ENCODE results near the gene TMEM95. TPM values are rescaled to one million over a fixed set of nuclear protein-coding genes. Genes with fewer than 3 reads are reported as not detected.
A peak's percentile ranks its signal among the peaks of the same experiment; 100 is the strongest.

The TMEM95 gene
- total RNA-seq, 4 donors from 2014 or later, result not detected

- Histone ChIP-seq H3K4me3 (no peak overlapping the region), H3K27me3 (no peaks in the 10 kb centered on the region), H3K36me3 (peaks cover 0 to 35% (median 0%) of the 10 kb centered on the region in 3 donors), H3K9me3 (no peaks in the 10 kb centered on the region), H3K4me1 (peaks cover 0 to 18% (median 11%) of the 10 kb centered on the region in 4 donors), H3K27ac (no peak overlapping the region)
- DNase-seq, result no peak
- no peak for TF ChIP-seq POLR2A (IDR thresholded peaks at IDR 0.05)
- TF ChIP-seq, protein P1, sequence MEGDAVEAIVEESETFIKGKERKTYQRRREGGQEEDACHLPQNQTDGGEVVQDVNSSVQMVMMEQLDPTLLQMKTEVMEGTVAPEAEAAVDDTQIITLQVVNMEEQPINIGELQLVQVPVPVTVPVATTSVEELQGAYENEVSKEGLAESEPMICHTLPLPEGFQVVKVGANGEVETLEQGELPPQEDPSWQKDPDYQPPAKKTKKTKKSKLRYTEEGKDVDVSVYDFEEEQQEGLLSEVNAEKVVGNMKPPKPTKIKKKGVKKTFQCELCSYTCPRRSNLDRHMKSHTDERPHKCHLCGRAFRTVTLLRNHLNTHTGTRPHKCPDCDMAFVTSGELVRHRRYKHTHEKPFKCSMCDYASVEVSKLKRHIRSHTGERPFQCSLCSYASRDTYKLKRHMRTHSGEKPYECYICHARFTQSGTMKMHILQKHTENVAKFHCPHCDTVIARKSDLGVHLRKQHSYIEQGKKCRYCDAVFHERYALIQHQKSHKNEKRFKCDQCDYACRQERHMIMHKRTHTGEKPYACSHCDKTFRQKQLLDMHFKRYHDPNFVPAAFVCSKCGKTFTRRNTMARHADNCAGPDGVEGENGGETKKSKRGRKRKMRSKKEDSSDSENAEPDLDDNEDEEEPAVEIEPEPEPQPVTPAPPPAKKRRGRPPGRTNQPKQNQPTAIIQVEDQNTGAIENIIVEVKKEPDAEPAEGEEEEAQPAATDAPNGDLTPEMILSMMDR (IDR thresholded peaks at IDR 0.05), result no peak
Observed at GRCh38 chr17:7327056-7327455, 27.9 kb upstream of the TMEM95 start.

- DNase-seq, result no peak
- TF ChIP-seq, protein P1 (IDR thresholded peaks at IDR 0.05), result no peak
- TF ChIP-seq POLR2A (IDR thresholded peaks at IDR 0.05), result no peak
- Histone ChIP-seq H3K4me3 (no peak overlapping the region), H3K9me3 (no peaks in the 10 kb centered on the region), H3K36me3 (peaks cover 0 to 31% (median 0%) of the 10 kb centered on the region in 3 donors), H3K27me3 (no peaks in the 10 kb centered on the region), H3K4me1 (peaks cover 0 to 18% (median 11%) of the 10 kb centered on the region in 4 donors), H3K27ac (no peak overlapping the region)
Observed at GRCh38 chr17:7327501-7327900, 27.5 kb upstream of the TMEM95 start.

GRCh38 chr17:7328009-7328408, 26.9 kb upstream of the TMEM95 start:
- H3K4me3 ChIP-seq, result peak overlapping the region in 2 of 4 donors; percentile 69 to 92
- TF ChIP-seq POLR2A (IDR thresholded peaks at IDR 0.05), result no peak
- TF ChIP-seq, protein P1 (IDR thresholded peaks at IDR 0.05), result no peak
- H3K36me3 ChIP-seq, result peaks cover 0 to 26% (median 0%) of the 10 kb centered on the region in 3 donors
- DNase-seq, result no peak
- no peaks in the 10 kb centered on the region for H3K27me3 ChIP-seq
- H3K27ac ChIP-seq, result no peak overlapping the region
- H3K4me1 ChIP-seq, result peaks cover 0 to 18% (median 11%) of the 10 kb centered on the region in 4 donors
- no peaks in the 10 kb centered on the region for H3K9me3 ChIP-seq

- TF ChIP-seq, protein P1 (IDR thresholded peaks at IDR 0.05), result no peak
- no peak for TF ChIP-seq POLR2A (IDR thresholded peaks at IDR 0.05)
- DNase-seq, result peak in 1 of 3 donors; percentile 62
- Histone ChIP-seq H3K9me3 (no peaks in the 10 kb centered on the region), H3K4me3 (peak within 1 kb of the TSS; percentile 69 to 94 (median 87)), H3K27ac (peak within 1 kb of the TSS; percentile 84 to 94 (median 90)), H3K36me3 (peaks cover 0 to 17% (median 0%) of the 10 kb centered on the region in 3 donors), H3K4me1 (peaks cover 0 to 18% (median 11%) of the 10 kb centered on the region in 4 donors), H3K27me3 (no peaks in the 10 kb centered on the region)
Observed at GRCh38 chr17:7328840-7329373, 26.0 kb upstream of the TMEM95 start, which contains the start of gene NEURL4. NEURL4 (minus strand) TSS chr17:7329335; CDS start chr17:7329312, 23 bp downstream.

DNA sequence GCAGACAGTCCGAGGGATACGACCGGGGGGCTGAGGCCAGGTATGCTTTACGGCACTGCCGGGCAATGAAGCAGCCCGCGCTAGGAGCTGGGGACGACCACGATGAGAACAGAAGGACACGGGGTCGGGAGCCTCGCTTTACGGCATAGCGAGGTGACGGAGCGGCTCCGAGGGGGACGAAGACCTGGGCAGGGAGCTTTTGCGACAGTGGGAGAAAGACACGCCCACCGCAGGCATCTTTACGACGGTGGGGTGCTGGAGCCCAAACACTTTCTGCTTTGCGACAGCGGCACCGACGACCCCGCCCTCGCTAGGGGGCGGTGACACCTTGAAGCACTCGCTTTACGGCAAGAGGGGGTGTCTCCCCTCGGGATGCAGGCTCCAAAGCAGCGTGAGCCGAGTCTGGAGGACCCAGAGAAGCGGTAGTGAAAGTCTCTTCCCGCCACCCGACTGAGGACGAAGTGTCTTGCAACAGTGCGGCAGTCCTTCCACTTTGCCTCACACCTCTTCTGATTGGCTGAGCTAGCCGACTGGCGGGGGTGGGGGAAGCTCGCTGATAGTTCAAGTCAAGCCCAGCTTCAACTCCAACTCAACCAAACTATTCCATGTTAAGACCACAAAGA, 25.5 kb upstream of the TMEM95 start:
- peak; percentile 97 to 99 (median 99) for DNase-seq
- Histone ChIP-seq H3K9me3 (no peaks in the 10 kb centered on the region), H3K27me3 (no peaks in the 10 kb centered on the region), H3K4me1 (peaks cover 0 to 18% (median 11%) of the 10 kb centered on the region in 4 donors), H3K36me3 (peaks cover 0 to 11% (median 0%) of the 10 kb centered on the region in 3 donors), H3K4me3 (peak overlapping the region; percentile 69 to 94 (median 87)), H3K27ac (peak overlapping the region; percentile 84 to 94 (median 90))
- TF ChIP-seq, protein P1 (IDR thresholded peaks at IDR 0.05), result peak in 1 of 6 experiments; percentile 17
- peak; percentile 56 to 61 for TF ChIP-seq POLR2A (IDR thresholded peaks at IDR 0.05)

Measured in Peyer's patch (tissue), 4 donors.